Body of pancreas (tissue), 4 donors: ENCODE results near the gene TMSB4X. TPM values are rescaled to one million over a fixed set of nuclear protein-coding genes. Genes with fewer than 3 reads are reported as not detected.

Source experiments
- ATAC-seq: fragments of 150-250 bp; one replicate; pipeline ENCODE4 v1.9.1; 2016
- DNase-seq, 4 donors: peaks; one replicate each; pipeline ENCODE4 v3.0.0-alpha.2; 2019
- H3K27ac ChIP-seq, 4 donors: fragments of 200-600 bp; sonication (generic); 1 replicate in 3 of 4; 2 replicates in 1 of 4; pipeline versions ENCODE4 v1.5.1 to v1.6.1; 2016 to 2019; ENCODE audit warnings: mild to moderate bottlenecking in 1 of 4, mixed read lengths in 1 of 4, moderate library complexity in 1 of 4
- H3K27me3 ChIP-seq, 2 donors: fragments of 200-600 bp; sonication (generic); one replicate each; pipeline ENCODE4 v1.6.0; 2016; ENCODE audit warnings: mild to moderate bottlenecking in 1 of 2
- H3K36me3 ChIP-seq, 2 donors: fragments of 200-600 bp; sonication (generic); replicated peaks in 1 of 2; 2 replicates each; pipeline ENCODE4 v1.5.1; 2016; ENCODE audit warnings: low read depth in 2 of 2; ENCODE audit not compliant: insufficient read depth in 1 of 2
- H3K4me1 ChIP-seq: fragments of 200-600 bp; sonication (generic); one replicate; pipeline ENCODE4 v1.6.0; 2016
- H3K4me3 ChIP-seq, 2 donors: fragments of 200-600 bp; sonication (generic); 1 replicate in 1 of 2; 2 replicates in 1 of 2; pipeline ENCODE4 v1.5.1; 2016 to 2019
- H3K9me3 ChIP-seq, 3 donors: fragments of 200-600 bp; sonication (generic); 1 replicate in 2 of 3; 2 replicates in 1 of 3; pipeline ENCODE4 v1.5.1; 2016
- POLR2A ChIP-seq, 3 donors: fragments of 450-650 bp; IDR thresholded peaks; one replicate each; pipeline ENCODE4 v1.6.1; 2016; ENCODE audit warnings: antibody characterized with exemption in 3 of 3, mild to moderate bottlenecking in 2 of 3
- WGBS, 2 donors: methylation state at CpG; one replicate each; pipeline ENCODE4 v1.1.5; 2017; 5-methylcytosine and 5-hydroxymethylcytosine counted together
- intact Hi-C: fragments of 100-400 bp; cut with DNase I; formaldehyde crosslinking; loops from one replicate; pipeline ENCODE4 v1.15.1; 2023
- total RNA-seq, 2 donors: library from RNA; depleted of rRNA; stranded (reverse); fragments of >200 nt; gene quantifications; one replicate each; pipeline ENCODE4 v1.1.0, GENCODE V29; 2016
- TF ChIP-seq, protein P1 (sequence below), 7 experiments: fragments of 450-650 bp in 4 of 7; fragments of 200-600 bp in 3 of 7; sonication (generic) in 3 of 7; IDR thresholded peaks; one replicate each; pipeline ENCODE4 v1.5.1; 2016 to 2019; ENCODE audit warnings: antibody characterized with exemption in 7 of 7

Gene TMSB4X
- total RNA-seq, 2 donors from 2014 or later: 1,104 to 1,472 TPM

DNA sequence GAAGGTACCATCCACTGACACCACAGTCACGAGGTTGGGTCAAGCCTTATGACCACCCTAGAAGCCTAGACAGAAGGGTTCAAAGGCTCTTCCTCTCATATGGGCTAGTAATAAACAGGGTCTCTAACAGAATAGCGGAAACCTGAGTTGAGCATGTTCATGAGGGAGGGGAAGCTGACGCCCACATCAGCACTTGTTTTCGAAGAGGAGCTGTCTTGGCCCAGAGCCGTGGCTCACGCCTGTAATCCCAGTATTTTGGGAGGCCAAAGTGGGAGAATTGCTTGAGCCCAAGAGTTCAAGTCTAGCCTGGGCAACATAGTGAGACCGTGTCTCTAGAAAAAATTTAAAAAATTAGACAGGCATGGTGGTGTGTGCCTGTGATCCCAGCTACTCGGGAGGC, 21.5 kb upstream of the TMSB4X start:
- 80 to 95% methylated on average over 6 to 7 of the region's 8 CpGs for WGBS, 2 donors
- intact Hi-C loops: no loop called here

DNA sequence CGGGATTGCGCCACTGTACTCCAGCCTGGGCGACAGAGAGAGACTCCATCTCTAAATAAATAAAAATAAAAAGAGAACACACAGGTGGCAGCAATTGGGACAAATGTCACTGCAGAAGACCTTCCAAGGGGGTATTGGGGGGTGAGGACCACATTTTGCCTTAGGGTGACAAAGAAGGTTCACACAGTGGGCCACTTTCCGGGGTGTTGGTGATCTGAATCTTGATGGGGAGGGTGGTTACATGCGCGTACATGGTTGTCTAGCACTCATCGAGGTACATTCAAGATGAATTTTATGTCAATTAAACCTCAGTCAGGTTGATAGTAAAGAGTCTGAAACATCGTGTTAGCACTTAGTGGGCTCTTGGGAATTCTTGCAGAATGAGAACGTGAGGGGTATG, 20.5 kb upstream of the TMSB4X start:
- Histone ChIP-seq H3K4me3 (no peak overlapping the region), H3K27me3 (no peaks in the 10 kb centered on the region), H3K27ac (no peak overlapping the region), H3K9me3 (no peaks in the 10 kb centered on the region), H3K36me3 (no peaks in the 10 kb centered on the region), H3K4me1 (peaks cover 16% of the 10 kb centered on the region)
- WGBS, 2 donors: 92 to 93% methylated on average over 6 to 9 of the region's 9 CpGs
- no peak for ATAC-seq
- TF ChIP-seq, protein P1, sequence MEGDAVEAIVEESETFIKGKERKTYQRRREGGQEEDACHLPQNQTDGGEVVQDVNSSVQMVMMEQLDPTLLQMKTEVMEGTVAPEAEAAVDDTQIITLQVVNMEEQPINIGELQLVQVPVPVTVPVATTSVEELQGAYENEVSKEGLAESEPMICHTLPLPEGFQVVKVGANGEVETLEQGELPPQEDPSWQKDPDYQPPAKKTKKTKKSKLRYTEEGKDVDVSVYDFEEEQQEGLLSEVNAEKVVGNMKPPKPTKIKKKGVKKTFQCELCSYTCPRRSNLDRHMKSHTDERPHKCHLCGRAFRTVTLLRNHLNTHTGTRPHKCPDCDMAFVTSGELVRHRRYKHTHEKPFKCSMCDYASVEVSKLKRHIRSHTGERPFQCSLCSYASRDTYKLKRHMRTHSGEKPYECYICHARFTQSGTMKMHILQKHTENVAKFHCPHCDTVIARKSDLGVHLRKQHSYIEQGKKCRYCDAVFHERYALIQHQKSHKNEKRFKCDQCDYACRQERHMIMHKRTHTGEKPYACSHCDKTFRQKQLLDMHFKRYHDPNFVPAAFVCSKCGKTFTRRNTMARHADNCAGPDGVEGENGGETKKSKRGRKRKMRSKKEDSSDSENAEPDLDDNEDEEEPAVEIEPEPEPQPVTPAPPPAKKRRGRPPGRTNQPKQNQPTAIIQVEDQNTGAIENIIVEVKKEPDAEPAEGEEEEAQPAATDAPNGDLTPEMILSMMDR (IDR thresholded peaks at IDR 0.05): no peak
- no peak for DNase-seq
- intact Hi-C loops: no loop called here

More for the DNA sequence above, 21.5 kb upstream of the TMSB4X start:
- H3K9me3 ChIP-seq: no peaks in the 10 kb centered on the region
- H3K4me3 ChIP-seq: no peak overlapping the region
- DNase-seq (no peak), ATAC-seq (no peak)
- no peaks in the 10 kb centered on the region for H3K27me3 ChIP-seq
- H3K27ac ChIP-seq: no peak overlapping the region
- no peaks in the 10 kb centered on the region for H3K36me3 ChIP-seq
- peaks cover 17% of the 10 kb centered on the region for H3K4me1 ChIP-seq
- TF ChIP-seq, protein P1 (IDR thresholded peaks at IDR 0.05): no peak
- TF ChIP-seq POLR2A (IDR thresholded peaks at IDR 0.05): no peak

DNA sequence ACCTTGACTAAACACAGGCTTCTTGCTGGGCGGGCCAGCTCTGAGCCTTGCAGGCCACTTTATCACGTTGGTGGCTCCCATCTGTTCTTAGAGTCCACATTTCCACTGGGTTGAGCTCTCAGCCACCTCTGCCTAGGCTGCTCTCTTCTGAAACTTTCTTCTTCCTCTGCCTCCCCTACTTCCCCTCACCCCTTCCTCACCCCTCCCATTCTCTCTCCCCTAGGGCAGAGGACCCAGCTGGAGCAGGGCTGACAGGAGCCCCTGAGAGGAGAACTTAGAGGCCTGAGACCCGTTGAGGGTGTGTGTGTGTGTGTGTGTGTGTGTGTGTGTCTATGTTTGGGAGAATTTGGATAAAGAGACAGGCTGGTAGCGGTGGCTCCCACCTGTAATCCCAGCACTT, 19.9 kb upstream of the TMSB4X start:
- Histone ChIP-seq H3K27me3 (no peaks in the 10 kb centered on the region), H3K36me3 (no peaks in the 10 kb centered on the region), H3K4me3 (no peak overlapping the region), H3K9me3 (no peaks in the 10 kb centered on the region), H3K4me1 (peaks cover 11% of the 10 kb centered on the region), H3K27ac (peak overlapping the region in 1 of 4 donors; percentile 69)
- intact Hi-C loops: no loop called here
- WGBS, 2 donors: 50 to 82% methylated on average over 1 to 2 of the region's 4 CpGs
- TF ChIP-seq, protein P1 (IDR thresholded peaks at IDR 0.05): no peak
- no peak for TF ChIP-seq POLR2A (IDR thresholded peaks at IDR 0.05)
- DNase-seq (no peak), ATAC-seq (no peak)

DNA sequence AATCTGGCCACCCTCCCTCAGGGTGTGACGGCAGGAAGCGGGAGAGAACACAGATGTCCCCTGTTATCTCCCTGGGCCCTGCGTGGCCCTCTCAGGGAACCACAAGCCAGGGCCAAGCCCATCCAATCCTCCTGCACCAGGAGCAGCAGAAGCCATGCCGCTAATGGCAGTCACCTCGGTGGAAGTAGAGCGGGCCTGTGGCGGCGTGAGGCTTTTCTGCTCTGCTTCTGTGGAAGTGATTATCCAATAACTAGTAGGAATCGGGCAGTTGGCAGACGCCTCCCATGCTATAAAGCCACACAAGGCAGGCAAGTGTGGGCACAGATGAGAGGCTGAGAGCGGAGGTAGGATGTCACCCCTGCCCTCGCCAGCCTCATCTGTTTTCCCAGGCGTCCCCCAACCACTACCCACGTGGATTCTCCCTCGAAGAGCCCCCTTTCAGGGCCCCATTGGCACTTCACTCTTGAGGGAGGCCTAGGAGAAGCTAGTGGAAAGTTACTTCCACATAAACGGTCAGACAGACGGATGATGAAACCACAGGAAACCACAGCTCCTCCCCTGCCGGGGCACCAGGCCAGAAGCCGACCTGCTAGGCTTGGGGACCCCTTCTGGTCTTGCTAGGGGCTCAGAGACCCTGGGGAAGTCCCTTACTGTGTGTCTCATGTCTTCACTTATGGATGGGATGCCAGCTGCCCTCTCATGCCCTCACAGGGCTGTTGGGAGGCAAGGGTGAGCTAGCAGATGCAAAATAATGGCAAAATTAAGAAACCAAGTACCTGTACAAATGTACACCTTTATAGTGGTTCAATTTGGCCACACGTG, 18.8 kb upstream of the TMSB4X start:
- no peaks in the 10 kb centered on the region for H3K9me3 ChIP-seq
- ATAC-seq (peak; percentile 47), DNase-seq (peak in 3 of 4 donors; percentile 29 to 54 (median 53))
- peaks cover 10% of the 10 kb centered on the region for H3K4me1 ChIP-seq
- no peaks in the 10 kb centered on the region for H3K27me3 ChIP-seq
- 48 to 62% methylated on average over 8 to 16 of the region's 20 CpGs for WGBS, 2 donors
- peak overlapping the region; percentile 37 to 69 (median 50) for H3K27ac ChIP-seq
- intact Hi-C loops: no loop called here
- H3K36me3 ChIP-seq: no peaks in the 10 kb centered on the region
- H3K4me3 ChIP-seq: no peak overlapping the region
- no peak for TF ChIP-seq POLR2A (IDR thresholded peaks at IDR 0.05)
- TF ChIP-seq, protein P1 (IDR thresholded peaks at IDR 0.05): no peak
